Lower leg skin (tissue), 3 donors: ENCODE results near the gene DNAJB12.

Experiments
- CTCF ChIP-seq, 3 donors: fragments of 450-650 bp; IDR thresholded peaks; one replicate each; pipeline ENCODE4 v1.5.1; 2016; ENCODE audit warnings: antibody characterized with exemption in 3 of 3, mild to moderate bottlenecking in 3 of 3, moderate library complexity in 2 of 3
- POLR2A ChIP-seq, 2 donors: fragments of 450-650 bp; IDR thresholded peaks; one replicate each; pipeline ENCODE4 v1.6.1; 2016 to 2017; ENCODE audit warnings: antibody characterized with exemption in 2 of 2, mild to moderate bottlenecking in 1 of 2, moderate library complexity in 1 of 2

GRCh38 chr10:72315054-72315453, 39.7 kb downstream of the DNAJB12 start:
- no peak for TF ChIP-seq CTCF (IDR thresholded peaks at IDR 0.05)
- TF ChIP-seq POLR2A (IDR thresholded peaks at IDR 0.05): no peak
